Measurements from ENCODE around the gene ABCC4. TPM values are rescaled to one million over a fixed set of nuclear protein-coding genes. Genes with fewer than 3 reads are reported as not detected.

ABCC4 gene
- total RNA-seq (2016; rRNA removed; fragmentation: Illumina TruSeq; extraction: Trizol) (9.6 and 11.3 TPM in 2 replicates), polyA plus RNA-seq (2011; rRNA removed) (3.2 and 4.2 TPM in 2 replicates), polyA minus RNA-seq (2011; rRNA and poly(A)+ RNA removed; ENCODE audit: low replicate concordance) (34.5 and 52.1 TPM in 2 replicates), Bru-seq, nascent RNA (percentile 60 among the genes with signal in this experiment), BruChase-seq, experiment 1, labeled RNA remaining after a 6-hour chase (percentile 57 among the genes with signal in this experiment), BruChase-seq, experiment 2, labeled RNA remaining after a 2-hour chase (percentile 61 among the genes with signal in this experiment)
- 9.6 and 10.4 TPM in 2 replicates for total RNA-seq (2016; cell fraction: cytosol; rRNA removed; fragmentation: Illumina TruSeq; extraction: Trizol; ENCODE audit: low read depth)
- 9.5 and 11.1 TPM in 2 replicates for total RNA-seq (2016; cell fraction: insoluble cytoplasmic fraction; rRNA removed; fragmentation: Illumina TruSeq; extraction: Trizol)
- total RNA-seq (2016; cell fraction: membrane; rRNA removed; fragmentation: Illumina TruSeq; extraction: Trizol) = 8.4 and 8.8 TPM in 2 replicates
- 13.9 and 19.2 TPM in 2 replicates for total RNA-seq (2016; cell fraction: nucleus; rRNA removed; fragmentation: Illumina TruSeq; extraction: Trizol)
- 2.3 and 3.0 TPM in 2 replicates for polyA plus RNA-seq (2011; cell fraction: cytosol; rRNA removed)
- 2.0 and 2.6 TPM in 2 replicates for polyA plus RNA-seq (2011; cell fraction: nucleus; rRNA removed)
- polyA plus RNA-seq (2012) = 1.7 and 2.1 TPM in 2 replicates
- 0.64 and 0.85 TPM in 2 replicates for polyA plus RNA-seq (2016; cell fraction: cytosol; fragmentation: Illumina TruSeq; extraction: Trizol; ENCODE audit: low read depth)
- 5.0 and 5.3 TPM in 2 replicates for polyA plus RNA-seq (2016; cell fraction: insoluble cytoplasmic fraction; fragmentation: Illumina TruSeq; extraction: Trizol; ENCODE audit: low read depth)
- polyA plus RNA-seq (2016; cell fraction: membrane; fragmentation: Illumina TruSeq; extraction: Trizol; ENCODE audit: low read depth) = 2.2 and 2.4 TPM in 2 replicates
- polyA plus RNA-seq (2016; cell fraction: nucleus; fragmentation: Illumina TruSeq; extraction: Trizol; ENCODE audit: insufficient read depth, low read depth) = 7.8 and 8.1 TPM in 2 replicates
- 6.2 and 7.2 TPM in 2 replicates for polyA minus RNA-seq (2011; cell fraction: cytosol; rRNA and poly(A)+ RNA removed)
- 18.3 TPM in 2 replicates for polyA minus RNA-seq (2011; cell fraction: nucleus; rRNA and poly(A)+ RNA removed)
- long read RNA-seq, experiment 1, full-length matches to known transcripts = 2 of 12 reads
- long read RNA-seq, experiment 1, partial matches to known transcripts = 7 of 12 reads
- long read RNA-seq, experiment 1, other reads (novel, unspliced or antisense) = 3 of 12 reads
- long read RNA-seq, experiment 2, full-length matches to known transcripts = 2 of 31 reads
- long read RNA-seq, experiment 2, partial matches to known transcripts = 5 of 31 reads
- long read RNA-seq, experiment 2, other reads (novel, unspliced or antisense) = 24 of 31 reads

- Histone ChIP-seq H4K20me1 (ENCODE audit: insufficient read depth, low read length) (no peaks in the 10 kb centered on the region), H3K4me3 (replicated peaks in 1 of 3; ENCODE audit: insufficient read depth in 1 of 3, low read depth in 2 of 3, low read length in 3 of 3) (peak within 1 kb of the TSS; percentile 80 to 86 (median 84)), H3K36me3 (replicated peaks in 1 of 2; ENCODE audit: control insufficient read depth in 1 of 2, insufficient read depth in 2 of 2, low read length in 2 of 2) (no peaks in the 10 kb centered on the region), H3K9me3 (ENCODE audit: low read length) (no peaks in the 10 kb centered on the region), H3K79me2 (ENCODE audit: insufficient read depth, low read length) (peaks cover 4% of the 10 kb centered on the region), H3K27me3 (ENCODE audit: control insufficient read depth in 1 of 2, insufficient read depth in 2 of 2, low read length in 2 of 2) (peaks cover 0 to 3% of the 10 kb centered on the region in 2 experiments; a peak in 1 of 5 replicates), H3K4me2 (ENCODE audit: low read depth, low read length) (peak within 1 kb of the TSS; percentile 96), H3K4me1 (ENCODE audit: insufficient read depth, low read length) (peaks cover 44% of the 10 kb centered on the region), H3K9ac (ENCODE audit: insufficient read depth, low read depth, low read length) (peak within 1 kb of the TSS; percentile 64), H3K27ac (ENCODE audit: extremely low read length, insufficient read depth, low read length) (no peak within 1 kb of the TSS), H2AFZ (ENCODE audit: low read length) (peak within 1 kb of the TSS; percentile 92)
- in situ Hi-C loops (cut with HindIII; ENCODE audit: extremely low pct_ligation_motif_present, low pct_unique_long_range_greater_than_20kb) (no loop called here), intact Hi-C loops (cut with micrococcal nuclease; ENCODE audit: unreplicated experiment) (no loop called here)
- ATAC-seq (peak; percentile 89), FAIRE-seq (no peak), DNase-seq (ENCODE audit: low spot score) (peak; percentile 51)
- ChIA-PET POLR2A (no interaction called here), CTCF (ENCODE audit: low intra/inter-chr PET ratio, low total read pairs) (interaction anchor here (1.1 kb wide), 1 partner anchor 112 kb away, joined by 3 read pairs; no protein-coding TSS in a partner anchor)
- 46% methylated on average over 4 of the region's 98 CpGs for WGBS (ENCODE audit: low lambda C conversion rate)
- no TSS peak for BruUV-seq (replicated peaks)
- no peak for TF ChIP-seq HIC2 (CRISPR knock-in tag; IDR thresholded peaks at IDR 0.05; ENCODE audit: low read depth)
- no peak for TF ChIP-seq CHD2 (IDR thresholded peaks at IDR 0.05; ENCODE audit: low read depth, low read length)
- no peak for TF ChIP-seq LCORL (IDR thresholded peaks at IDR 0.05)
- no peak for TF ChIP-seq LCORL (CRISPR knock-in tag; IDR thresholded peaks at IDR 0.05)
- TF ChIP-seq ZBTB49 (CRISPR knock-in tag; IDR thresholded peaks at IDR 0.05; ENCODE audit: borderline replicate concordance) = no peak
- TF ChIP-seq ZBTB3 (CRISPR knock-in tag; IDR thresholded peaks at IDR 0.05; ENCODE audit: borderline replicate concordance, low read depth) = no peak
- no peak for TF ChIP-seq HNRNPK (IDR thresholded peaks at IDR 0.05; ENCODE audit: low read depth, low read length, poor library complexity, severe bottlenecking)
- TF ChIP-seq ZNF567 (CRISPR knock-in tag; IDR thresholded peaks at IDR 0.05; ENCODE audit: borderline replicate concordance) = no peak
- TF ChIP-seq SRSF4 (IDR thresholded peaks at IDR 0.05; ENCODE audit: low read depth, low read length, poor library complexity, severe bottlenecking) = no peak
- TF ChIP-seq SRF (IDR thresholded peaks at IDR 0.05; ENCODE audit: low read depth, low read length) = no peak
- no peak for TF ChIP-seq ZNF839 (CRISPR knock-in tag; IDR thresholded peaks at IDR 0.05; ENCODE audit: borderline replicate concordance)
- peak; percentile 62; the same call in 1 of the 2 replicates for TF ChIP-seq SRY (CRISPR knock-in tag; IDR thresholded peaks at IDR 0.05)
- no peak for TF ChIP-seq ZNF660 (CRISPR knock-in tag; IDR thresholded peaks at IDR 0.05; ENCODE audit: borderline replicate concordance, low read depth)
Observed at GRCh38 chr13:95301183-95301967, at the start of gene ABCC4. Gene ABCC4 (minus strand): TSS chr13:95301451. CDS start chr13:95301314, 137 bp downstream.

Data from HepG2 (cell line).